Panc1 (cell line): Measurements from ENCODE around the gene KCNE4. TPM values are rescaled to one million over a fixed set of nuclear protein-coding genes. Genes with fewer than 3 reads are reported as not detected.

ENCODE experiments used
- total RNA-seq: library from RNA; stranded (reverse); gene quantifications from one replicate; pipeline ENCODE4 v1.2.1, GENCODE V29; 2021; ENCODE audit not compliant: unreplicated experiment

KCNE4 gene
- total RNA-seq, 1 experiment from 2014 or later = 0.21 TPM

Other genes starting within 250 kb of the KCNE4 start
- gene ACSL3, start 191.2 kb upstream of the KCNE4 start, total RNA-seq = 85.2 TPM